HG03457 (cell line): Measurements from ENCODE around the gene ZAP70.

Source experiments
- ATAC-seq: cut with Tn5 transposase; IDR thresholded peaks from one replicate; pipeline ENCODE4 v1.9.1; 2021; ENCODE audit warnings: moderate number of reproducible peaks; ENCODE audit not compliant: unreplicated experiment

Gene ZAP70

GRCh38 chr2:97747716-97748115, 34.3 kb downstream of the ZAP70 start:
- no peak for ATAC-seq

GRCh38 chr2:97749581-97749980, 36.2 kb downstream of the ZAP70 start:
- ATAC-seq, result no peak

- no peak for ATAC-seq
Observed at GRCh38 chr2:97750017-97750416, 36.6 kb downstream of the ZAP70 start.

- no peak for ATAC-seq
Observed at GRCh38 chr2:97751752-97752151, 38.4 kb downstream of the ZAP70 start.

- ATAC-seq, result no peak
Observed at GRCh38 chr2:97752342-97753334, 39.3 kb downstream of the ZAP70 start.

GRCh38 chr2:97754690-97755346, 41.4 kb downstream of the ZAP70 start:
- no peak for ATAC-seq

GRCh38 chr2:97755491-97755890, 42.1 kb downstream of the ZAP70 start:
- ATAC-seq, result no peak

GRCh38 chr2:97757062-97757461, 43.7 kb downstream of the ZAP70 start:
- no peak for ATAC-seq

GRCh38 chr2:97758131-97758705, 44.8 kb downstream of the ZAP70 start:
- ATAC-seq, result no peak

- no peak for ATAC-seq
Observed at GRCh38 chr2:97759727-97760407, 46.5 kb downstream of the ZAP70 start.

GRCh38 chr2:97760480-97761049, 47.2 kb downstream of the ZAP70 start:
- ATAC-seq, result no peak

- no peak for ATAC-seq
Observed at GRCh38 chr2:97761192-97761591, 47.8 kb downstream of the ZAP70 start.

- no peak for ATAC-seq
Observed at GRCh38 chr2:97763176-97763845, 49.9 kb downstream of the ZAP70 start.

- ATAC-seq, result no peak
Observed at GRCh38 chr2:97764559-97765263, 51.3 kb downstream of the ZAP70 start.

GRCh38 chr2:97765933-97766332, 52.6 kb downstream of the ZAP70 start:
- ATAC-seq, result no peak

GRCh38 chr2:97766567-97766966, 53.2 kb downstream of the ZAP70 start:
- no peak for ATAC-seq

GRCh38 chr2:97769308-97769707, 55.9 kb downstream of the ZAP70 start:
- ATAC-seq, result no peak

- ATAC-seq, result no peak
Observed at GRCh38 chr2:97769711-97770110, 56.3 kb downstream of the ZAP70 start.

- ATAC-seq, result no peak
Observed at GRCh38 chr2:97770445-97770844, 57.1 kb downstream of the ZAP70 start.

- ATAC-seq, result no peak
Observed at GRCh38 chr2:97774425-97774824, 61.0 kb downstream of the ZAP70 start.
